ENCODE data around the gene UVSSA.

UVSSA gene

GRCh38 chr4:1302159-1302558 is 44.8 kb upstream of the UVSSA start:
- in situ Hi-C loops (cut with MboI; ENCODE audit: low sequenced_read_pairs, unreplicated experiment) = no loop called here
- no peak for DNase-seq (ENCODE audit: low spot score)
- no peak for TF ChIP-seq CTCF (IDR thresholded peaks at IDR 0.05; ENCODE audit: borderline replicate concordance, control extremely low read depth, extremely low read depth, insufficient read depth, missing control alignments)

- no peak for TF ChIP-seq CTCF (IDR thresholded peaks at IDR 0.05; ENCODE audit: borderline replicate concordance, control extremely low read depth, extremely low read depth, insufficient read depth, missing control alignments)
- DNase-seq (ENCODE audit: low spot score) = no peak
- in situ Hi-C loops (cut with MboI; ENCODE audit: low sequenced_read_pairs, unreplicated experiment) = no loop called here
These were observed 41.7 kb upstream of the UVSSA start for GRCh38 chr4:1305261-1305711.

GRCh38 chr4:1305781-1306455 is 41.1 kb upstream of the UVSSA start:
- in situ Hi-C loops (cut with MboI; ENCODE audit: low sequenced_read_pairs, unreplicated experiment) = no loop called here
- no peak for DNase-seq (ENCODE audit: low spot score)
- no peak for TF ChIP-seq CTCF (IDR thresholded peaks at IDR 0.05; ENCODE audit: borderline replicate concordance, control extremely low read depth, extremely low read depth, insufficient read depth, missing control alignments)

GRCh38 chr4:1307951-1308735 is 38.9 kb upstream of the UVSSA start:
- TF ChIP-seq CTCF (IDR thresholded peaks at IDR 0.05; ENCODE audit: borderline replicate concordance, control extremely low read depth, extremely low read depth, insufficient read depth, missing control alignments) = no peak
- no peak for DNase-seq (ENCODE audit: low spot score)
- in situ Hi-C loops (cut with MboI; ENCODE audit: low sequenced_read_pairs, unreplicated experiment) = no loop called here

- DNase-seq (ENCODE audit: low spot score) = peak; percentile 95
- in situ Hi-C loops (cut with MboI; ENCODE audit: low sequenced_read_pairs, unreplicated experiment) = no loop called here
- no peak for TF ChIP-seq CTCF (IDR thresholded peaks at IDR 0.05; ENCODE audit: borderline replicate concordance, control extremely low read depth, extremely low read depth, insufficient read depth, missing control alignments)
These were observed 37.6 kb upstream of the UVSSA start for GRCh38 chr4:1309261-1310010.

- TF ChIP-seq CTCF (IDR thresholded peaks at IDR 0.05; ENCODE audit: borderline replicate concordance, control extremely low read depth, extremely low read depth, insufficient read depth, missing control alignments) = no peak
- no peak for DNase-seq (ENCODE audit: low spot score)
- in situ Hi-C loops (cut with MboI; ENCODE audit: low sequenced_read_pairs, unreplicated experiment) = no loop called here
These were observed 36.8 kb upstream of the UVSSA start for GRCh38 chr4:1310031-1310795.

All from GM13976 (cell line).